Spleen (tissue), 11 donors: ENCODE measurements around the gene TACC2. TPM values are rescaled to one million over a fixed set of nuclear protein-coding genes. Genes with fewer than 3 reads are reported as not detected.
"Not testable (repeated sequence)": the region's sequence is repeated elsewhere in the genome, so short reads cannot be mapped to it uniquely, and the experiment has no call there.

Experiments
- DNase-seq: peaks from one replicate; pipeline ENCODE4 v3.0.0-alpha.2; 2020
- H3K27ac ChIP-seq, 8 donors: fragments of 200-600 bp; sonication (generic) in 7 of 8; 1 replicate in 4 of 8; 2 replicates in 4 of 8; pipeline versions ENCODE4 v1.5.0 to v1.8.0; 2016 to 2021; ENCODE audit warnings: inconsistent platforms in 4 of 8, mild to moderate bottlenecking in 4 of 8, moderate library complexity in 1 of 8
- H3K27me3 ChIP-seq, 7 donors: fragments of 200-600 bp; sonication (generic) in 6 of 7; replicated peaks in 1 of 7; 1 replicate in 4 of 7; 2 replicates in 3 of 7; pipeline versions ENCODE4 v1.5.0 to v1.8.0; 2016 to 2021; ENCODE audit warnings: inconsistent platforms in 3 of 7, mild to moderate bottlenecking in 1 of 7
- H3K36me3 ChIP-seq, 6 donors: fragments of 200-600 bp; sonication (generic) in 5 of 6; 1 replicate in 4 of 6; 2 replicates in 2 of 6; pipeline versions ENCODE4 v1.5.0 to v1.8.0; 2016 to 2021; ENCODE audit warnings: inconsistent platforms in 2 of 6
- H3K4me1 ChIP-seq, 6 donors: fragments of 200-600 bp; sonication (generic) in 5 of 6; 1 replicate in 3 of 6; 2 replicates in 3 of 6; pipeline versions ENCODE4 v1.5.0 to v1.8.0; 2016 to 2021; ENCODE audit warnings: inconsistent platforms in 3 of 6
- H3K4me3 ChIP-seq, 8 donors: fragments of 200-600 bp; sonication (generic) in 7 of 8; 1 replicate in 4 of 8; 2 replicates in 4 of 8; pipeline versions ENCODE4 v1.5.0 to v1.8.0; 2016 to 2021; ENCODE audit warnings: inconsistent platforms in 4 of 8, mild to moderate bottlenecking in 4 of 8, moderate library complexity in 2 of 8
- H3K9me3 ChIP-seq, 8 donors: fragments of 200-600 bp; sonication (generic) in 7 of 8; 1 replicate in 4 of 8; 2 replicates in 4 of 8; pipeline versions ENCODE4 v1.5.0 to v1.8.0; 2016 to 2021; ENCODE audit warnings: inconsistent platforms in 4 of 8
- CTCF ChIP-seq, 11 experiments: fragments of 200-600 bp in 7 of 11; fragments of 450-650 bp in 4 of 11; sonication (generic) in 4 of 11; IDR thresholded peaks in 8 of 11; conservative IDR thresholded peaks in 3 of 11; 1 replicate in 7 of 11; 2 replicates in 4 of 11; pipeline versions ENCODE4 v1.4.0 to v1.8.0; 2016 to 2021; ENCODE audit warnings: antibody characterized with exemption in 11 of 11, inconsistent platforms in 4 of 11, mild to moderate bottlenecking in 1 of 11
- POLR2A ChIP-seq, 3 donors: fragments of 450-650 bp; IDR thresholded peaks; one replicate each; pipeline ENCODE4 v1.5.1; 2017; ENCODE audit warnings: antibody characterized with exemption in 3 of 3, mild to moderate bottlenecking in 1 of 3
- POLR2AphosphoS5 ChIP-seq, 3 donors: sonication (generic); formaldehyde crosslinking; IDR thresholded peaks; one replicate each; pipeline ENCODE4 v1.5.1; 2017; ENCODE audit warnings: antibody characterized with exemption in 3 of 3
- WGBS, 5 donors: extraction: QIAGEN DNeasy Blood & Tissue Kit in 3 of 5; methylation state at CpG; one replicate each; pipeline versions ENCODE4 v1.1.5 to v1.1.7; 2013 to 2018; 5-methylcytosine and 5-hydroxymethylcytosine counted together
- intact Hi-C: fragments of 100-400 bp; cut with DNase I; formaldehyde crosslinking; loops from one replicate; pipeline ENCODE4 v1.15.0; 2023; ENCODE audit warnings: low total_unique reads
- polyA plus RNA-seq, 3 donors: library from polyadenylated mRNA; stranded (reverse); fragments of 200-250 nt; gene quantifications; one replicate each; pipeline ENCODE4 v1.2.1, GENCODE V29; 2013
- total RNA-seq, 7 donors: library from RNA; depleted of rRNA in 3 of 7; stranded (reverse); fragments of >200 nt in 3 of 7; fragmentation: NEBNext Ultra II Directional in 4 of 7; extraction: Animal tissue kit (Norgen Biotek cat#: 25700) in 4 of 7; gene quantifications; one replicate each; pipeline versions ENCODE4 v1.1.0 to v1.2.1, GENCODE V29; 2016 to 2021
- donor health status: healthy with polysubstance abuse.
- donor health status: DM: no; HTN: no; CAD: no; lungs with moderate emphysema.
- donor health status: DM: no; HTN: no; CAD: no.
- donor health status: Bipolar disorder and iron deficiency.
- donor health status: healthy.
- donor health status: DM: no; HTN: no; CAD: no.
- donor health status: DM: yes; HTN: yes; CAD: no.

Gene TACC2
- total and polyA plus RNA-seq, 10 donors = 2.4 to 13.9 (median 4.5) TPM

GRCh38 chr10:121956111-121957061 is 32.6 kb upstream of the TACC2 start:
- Histone ChIP-seq H3K27me3 (no peaks in the 10 kb centered on the region), H3K36me3 (peaks cover 0 to 76% (median 43%) of the 10 kb centered on the region in 6 donors), H3K27ac (no peak overlapping the region), H3K4me1 (no peaks in the 10 kb centered on the region), H3K9me3 (no peaks in the 10 kb centered on the region), H3K4me3 (no peak overlapping the region)
- 89 to 94% (median 92%) methylated on average over 7 of the region's 7 CpGs for WGBS, 5 donors
- intact Hi-C loops = no loop called here
- DNase-seq = no peak
- no peak for TF ChIP-seq POLR2A (IDR thresholded peaks at IDR 0.05)
- TF ChIP-seq POLR2AphosphoS5 (IDR thresholded peaks at IDR 0.05) = no peak
- no peak for TF ChIP-seq CTCF (IDR thresholded peaks at IDR 0.05 in 8 of 11, conservative IDR thresholded peaks at IDR 0.05 in 3 of 11)

GRCh38 chr10:121959671-121960070 is 29.3 kb upstream of the TACC2 start:
- Histone ChIP-seq H3K36me3 (peaks cover 0 to 99% (median 47%) of the 10 kb centered on the region in 6 donors), H3K4me1 (no peaks in the 10 kb centered on the region), H3K27me3 (no peaks in the 10 kb centered on the region), H3K4me3 (no peak overlapping the region), H3K27ac (no peak overlapping the region), H3K9me3 (no peaks in the 10 kb centered on the region)
- WGBS, 5 donors = 84 to 93% (median 93%) methylated on average over 3 of the region's 3 CpGs
- DNase-seq = no peak
- intact Hi-C loops = no loop called here
- TF ChIP-seq POLR2AphosphoS5 (IDR thresholded peaks at IDR 0.05) = no peak
- no peak for TF ChIP-seq CTCF (IDR thresholded peaks at IDR 0.05 in 8 of 11, conservative IDR thresholded peaks at IDR 0.05 in 3 of 11)
- no peak for TF ChIP-seq POLR2A (IDR thresholded peaks at IDR 0.05)

- peaks cover 0 to 99% (median 48%) of the 10 kb centered on the region in 6 donors for H3K36me3 ChIP-seq
- H3K4me3 ChIP-seq = no peak overlapping the region
- H3K27ac ChIP-seq = no peak overlapping the region
- no peaks in the 10 kb centered on the region for H3K4me1 ChIP-seq
- intact Hi-C loops = no loop called here
- TF ChIP-seq POLR2A (IDR thresholded peaks at IDR 0.05) (no peak), POLR2AphosphoS5 (IDR thresholded peaks at IDR 0.05) (no peak), CTCF (IDR thresholded peaks at IDR 0.05 in 8 of 11, conservative IDR thresholded peaks at IDR 0.05 in 3 of 11) (no peak)
- DNase-seq = no peak
- H3K9me3 ChIP-seq = no peaks in the 10 kb centered on the region
- WGBS, 5 donors = 91 to 100% (median 96%) methylated on average over 2 of the region's 2 CpGs
- H3K27me3 ChIP-seq = no peaks in the 10 kb centered on the region
Measured at GRCh38 chr10:121961456-121961855, 27.5 kb upstream of the TACC2 start.

GRCh38 chr10:121965996-121966395 is 23.0 kb upstream of the TACC2 start:
- no peak overlapping the region for H3K4me3 ChIP-seq
- H3K27me3 ChIP-seq = no peaks in the 10 kb centered on the region
- H3K9me3 ChIP-seq = no peaks in the 10 kb centered on the region
- no peak overlapping the region for H3K27ac ChIP-seq
- no peaks in the 10 kb centered on the region for H3K4me1 ChIP-seq
- TF ChIP-seq POLR2AphosphoS5 (IDR thresholded peaks at IDR 0.05) (no peak), POLR2A (IDR thresholded peaks at IDR 0.05) (no peak), CTCF (IDR thresholded peaks at IDR 0.05 in 8 of 11, conservative IDR thresholded peaks at IDR 0.05 in 3 of 11) (no peak)
- intact Hi-C loops = no loop called here
- no peak for DNase-seq
- peaks cover 0 to 99% (median 64%) of the 10 kb centered on the region in 6 donors for H3K36me3 ChIP-seq
- WGBS, 5 donors = 90 to 97% (median 96%) methylated on average over 3 of the region's 3 CpGs

GRCh38 chr10:121969086-121969485 is 19.9 kb upstream of the TACC2 start:
- H3K9me3 ChIP-seq, DNase-seq, H3K4me3 ChIP-seq, H3K27me3 ChIP-seq, intact Hi-C loops, H3K27ac ChIP-seq: not testable (repeated sequence)
- Histone ChIP-seq H3K4me1 (peaks cover 8 to 26% (median 19%) of the 10 kb centered on the region in 6 donors), H3K36me3 (peaks cover 0 to 87% (median 68%) of the 10 kb centered on the region in 6 donors)
- 89 to 98% (median 98%) methylated on average over 8 of the region's 8 CpGs for WGBS, 5 donors
